ENCODE measurements around the gene RHOBTB1. TPM values are rescaled to one million over a fixed set of nuclear protein-coding genes. Genes with fewer than 3 reads are reported as not detected.

RHOBTB1 gene
- total RNA-seq, 1 experiment from 2014 or later = 0.77 TPM

GRCh38 chr10:60934215-60935175 is 9.5 kb downstream of the RHOBTB1 start:
- Histone ChIP-seq H3K36me3 (ENCODE audit: control insufficient read depth, insufficient read depth, low read length) (no peaks in the 10 kb centered on the region), H3K4me3 (ENCODE audit: low read depth in 2 of 2, low read length in 2 of 2) (no peak overlapping the region), H3K27ac (ENCODE audit: low read length) (no peak overlapping the region), H3K27me3 (ENCODE audit: control insufficient read depth, insufficient read depth, low read length) (peaks cover 3% of the 10 kb centered on the region; the same call in 1 of the 2 replicates), H3K9me3 (ENCODE audit: control insufficient read depth, insufficient read depth, low read depth, low read length) (no peaks in the 10 kb centered on the region), H3K4me1 (ENCODE audit: control insufficient read depth, insufficient read depth, low read length) (no peaks in the 10 kb centered on the region)
- no TSS peak for BruUV-seq (replicated peaks)
- POLR2A ChIA-PET = no interaction called here
- intact Hi-C loops (cut with micrococcal nuclease; ENCODE audit: unreplicated experiment) = no loop called here
- ATAC-seq (no peak), DNase-seq (ENCODE audit: low read depth, low spot score) (no peak)
- TF ChIP-seq SIN3A (IDR thresholded peaks at IDR 0.05; ENCODE audit: borderline replicate concordance, insufficient read depth, low read depth, low read length) (no peak), POLR2AphosphoS5 (IDR thresholded peaks at IDR 0.05; ENCODE audit: low read depth, low read length) (no peak), CTCF (IDR thresholded peaks at IDR 0.05) (no peak), TCF7L2 (IDR thresholded peaks at IDR 0.05; ENCODE audit: low read depth, low read length) (no peak), REST (IDR thresholded peaks at IDR 0.05; ENCODE audit: insufficient read depth in 1 of 2, low read depth in 2 of 2, low read length in 1 of 2) (no peak)
- in situ Hi-C loops (cut with HindIII; ENCODE audit: low pct_unique_long_range_greater_than_20kb, low sequenced_read_pairs) = no loop called here
- CTCF ChIA-PET = no interaction called here

- in situ Hi-C loops (cut with HindIII; ENCODE audit: low pct_unique_long_range_greater_than_20kb, low sequenced_read_pairs) (no loop called here), intact Hi-C loops (cut with micrococcal nuclease; ENCODE audit: unreplicated experiment) (no loop called here)
- BruUV-seq (replicated peaks) = no TSS peak
- no peak overlapping the region for H3K4me3 ChIP-seq (ENCODE audit: low read depth in 2 of 2, low read length in 2 of 2)
- H3K27ac ChIP-seq (ENCODE audit: low read length) = no peak overlapping the region
- ChIA-PET CTCF (no interaction called here), POLR2A (no interaction called here)
- no peaks in the 10 kb centered on the region for H3K9me3 ChIP-seq (ENCODE audit: control insufficient read depth, insufficient read depth, low read depth, low read length)
- H3K36me3 ChIP-seq (ENCODE audit: control insufficient read depth, insufficient read depth, low read length) = no peaks in the 10 kb centered on the region
- no peak for TF ChIP-seq CTCF (IDR thresholded peaks at IDR 0.05)
- no peak for TF ChIP-seq POLR2AphosphoS5 (IDR thresholded peaks at IDR 0.05; ENCODE audit: low read depth, low read length)
- no peak for TF ChIP-seq REST (IDR thresholded peaks at IDR 0.05; ENCODE audit: insufficient read depth in 1 of 2, low read depth in 2 of 2, low read length in 1 of 2)
- no peak for TF ChIP-seq SIN3A (IDR thresholded peaks at IDR 0.05; ENCODE audit: borderline replicate concordance, insufficient read depth, low read depth, low read length)
- no peak for TF ChIP-seq TCF7L2 (IDR thresholded peaks at IDR 0.05; ENCODE audit: low read depth, low read length)
- no peaks in the 10 kb centered on the region for H3K27me3 ChIP-seq (ENCODE audit: control insufficient read depth, insufficient read depth, low read length)
- no peaks in the 10 kb centered on the region for H3K4me1 ChIP-seq (ENCODE audit: control insufficient read depth, insufficient read depth, low read length)
- DNase-seq (ENCODE audit: low read depth, low spot score) = no peak
- no peak for ATAC-seq
Observed at GRCh38 chr10:60932756-60933155, 11.2 kb downstream of the RHOBTB1 start.

All from Panc1 (cell line).